Measurements from ENCODE around the gene ANKS3.

ANKS3 gene

GRCh38 chr16:4734063-4734729 is at the start of gene ANKS3, which contains the start of gene DNAAF8:
Gene ANKS3 (minus strand): TSS chr16:4734271. CDS start chr16:4730149, 4,122 bp downstream.
Gene DNAAF8 (plus strand): TSS chr16:4734537. CDS start chr16:4736515, 1,978 bp downstream.
- peak; percentile 75 for DNase-seq

DNA sequence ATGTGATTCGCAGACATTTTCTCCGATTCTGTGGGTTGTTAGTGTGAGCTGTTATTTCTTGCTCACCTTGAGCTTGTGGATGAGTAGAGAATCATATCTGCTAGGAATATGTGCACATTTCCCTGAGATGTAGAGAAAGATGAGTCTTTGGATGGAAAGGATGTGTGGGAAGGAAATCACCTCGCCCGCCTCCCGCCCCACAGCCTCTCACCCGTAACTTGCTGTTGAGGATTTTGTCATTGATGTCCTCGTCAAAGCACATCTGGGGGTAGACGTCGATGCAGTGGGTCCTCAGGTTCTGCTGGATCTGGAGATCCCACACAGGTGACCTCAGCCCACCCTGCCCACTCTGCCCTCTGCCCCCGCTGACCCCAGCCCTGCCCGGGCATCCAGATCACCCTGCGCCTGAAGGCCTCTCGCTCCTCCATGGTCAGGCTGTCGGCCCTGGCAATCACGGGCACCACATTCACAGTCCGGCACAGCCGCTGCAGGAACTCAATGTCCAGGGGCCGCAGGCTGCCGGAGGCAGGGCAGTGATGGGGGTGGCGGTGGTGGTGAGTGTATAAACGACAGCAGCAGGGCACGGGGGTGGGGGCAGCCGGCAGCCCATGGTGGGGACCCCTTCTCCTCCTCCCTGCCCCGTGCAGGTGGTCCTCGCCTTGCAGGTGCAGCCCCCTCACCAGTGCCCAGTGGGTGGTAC is 49.3 kb upstream of the ANKS3 start:
- no peak for DNase-seq

- no peak for DNase-seq
Measured at GRCh38 chr16:4780235-4780634, 46.2 kb upstream of the ANKS3 start.

DNA sequence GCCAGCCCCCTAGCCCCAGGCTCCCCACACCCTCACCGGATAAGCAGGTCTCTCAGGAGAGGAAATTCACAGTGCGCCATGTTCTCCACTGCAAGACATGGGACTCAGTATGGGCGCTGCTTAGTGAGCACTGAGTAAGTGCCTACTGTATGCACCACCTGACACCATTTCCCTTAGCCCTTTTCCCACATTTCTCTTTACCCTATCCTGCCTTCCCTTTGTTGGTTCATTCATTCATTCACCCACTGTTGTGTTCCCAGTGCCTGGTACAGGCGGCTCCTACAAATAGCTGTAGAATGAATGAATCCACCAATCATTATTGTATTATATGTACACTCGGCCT is 44.0 kb upstream of the ANKS3 start:
- DNase-seq, result no peak

GRCh38 chr16:4777339-4778049 is 43.4 kb upstream of the ANKS3 start:
- DNase-seq, result no peak

- DNase-seq, result no peak
Measured at GRCh38 chr16:4776141-4776705, 42.2 kb upstream of the ANKS3 start.

GRCh38 chr16:4775005-4775404 is 40.9 kb upstream of the ANKS3 start:
- no peak for DNase-seq

DNA sequence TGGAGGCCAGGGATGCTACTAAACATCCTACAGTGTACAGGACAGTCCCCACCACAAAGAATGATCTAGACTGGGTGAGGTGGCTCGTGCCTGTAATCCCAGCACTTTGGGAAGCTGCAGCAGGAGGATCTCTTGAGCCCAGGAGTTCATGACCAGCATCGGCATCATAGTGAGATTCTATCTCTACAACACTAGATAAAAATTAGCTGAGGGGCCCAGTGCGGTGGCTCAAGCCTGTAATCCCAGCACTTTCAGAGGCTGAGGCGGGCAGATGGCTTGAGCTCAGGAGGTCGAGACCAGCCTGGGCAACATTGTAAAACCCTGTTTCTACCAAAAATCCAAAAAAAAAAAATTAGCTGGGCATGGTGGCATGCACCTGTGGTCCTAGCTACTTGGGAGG is 38.3 kb upstream of the ANKS3 start:
- DNase-seq, result no peak

DNA sequence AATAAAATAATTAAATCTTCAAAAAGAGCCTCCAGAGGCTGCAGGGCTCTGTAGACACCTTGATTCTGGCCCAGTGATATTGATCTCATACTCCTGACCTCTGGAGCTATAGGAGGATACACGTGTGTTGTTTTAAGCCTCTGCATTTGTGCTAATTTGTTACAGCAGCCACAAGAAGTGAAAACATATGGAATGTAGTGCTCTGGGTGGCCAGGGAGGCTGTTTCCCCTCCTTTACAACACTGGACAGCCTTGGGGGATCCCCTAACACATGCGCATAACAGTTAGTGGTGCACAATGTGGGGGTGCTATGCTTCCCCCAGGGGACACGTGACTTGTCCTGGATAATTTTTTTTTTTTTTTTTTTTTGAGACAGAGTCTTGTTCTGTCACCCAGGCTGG is 37.6 kb upstream of the ANKS3 start:
- no peak for DNase-seq

DNA sequence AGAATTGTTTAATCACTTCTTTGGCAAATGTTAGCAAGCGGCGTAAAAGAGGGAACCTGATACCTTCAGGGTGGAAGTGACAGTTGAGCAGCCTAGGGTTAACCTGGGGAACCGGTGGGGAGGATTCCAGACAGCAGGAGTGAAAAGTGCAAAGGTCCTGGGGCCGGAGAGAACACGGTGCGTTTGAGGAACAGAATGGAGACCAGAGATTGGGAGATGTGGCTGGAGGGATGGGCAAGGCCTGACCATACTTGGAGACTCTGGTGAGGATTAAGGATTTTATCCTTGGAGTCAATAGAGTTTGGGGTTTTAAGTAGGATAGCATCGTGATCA is 35.2 kb upstream of the ANKS3 start:
- no peak for DNase-seq

DNA sequence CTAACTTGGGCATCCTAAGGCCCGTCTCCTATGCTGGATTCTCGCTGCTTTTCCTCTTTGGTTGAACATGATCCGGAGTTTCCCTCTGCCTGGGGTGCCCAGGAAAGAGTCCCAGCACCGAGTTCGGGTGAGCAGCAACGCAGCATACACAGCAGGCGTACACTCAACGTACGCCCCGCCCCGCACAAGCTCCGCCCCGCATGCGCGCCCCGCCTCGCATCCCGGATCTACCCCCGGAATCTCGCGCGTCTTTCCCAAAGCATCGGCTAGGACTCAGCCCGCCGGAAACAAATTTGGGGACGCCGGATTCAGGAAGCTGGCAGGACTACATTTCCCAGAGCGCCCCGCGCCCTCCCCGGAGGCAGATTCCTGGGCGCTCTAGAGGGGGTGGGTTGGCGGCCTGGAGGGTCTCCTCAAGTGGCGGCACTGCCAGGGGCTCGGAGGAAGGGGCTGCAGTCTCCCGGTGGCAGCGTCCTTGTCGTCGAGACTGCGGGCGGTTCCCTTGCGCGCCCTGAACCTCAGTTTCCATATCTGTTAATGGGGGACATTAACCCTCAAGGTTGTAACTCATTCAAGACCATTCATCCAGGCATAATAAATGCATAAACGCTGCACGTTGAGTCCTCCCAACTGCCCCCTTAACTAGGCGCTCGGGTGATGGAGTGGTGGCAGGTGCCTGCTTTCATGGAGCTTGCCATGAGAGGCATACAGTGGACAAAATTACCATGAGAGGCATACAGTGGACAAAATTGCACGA is 34.7 kb upstream of the ANKS3 start:
- peak; percentile 78 for DNase-seq

DNA sequence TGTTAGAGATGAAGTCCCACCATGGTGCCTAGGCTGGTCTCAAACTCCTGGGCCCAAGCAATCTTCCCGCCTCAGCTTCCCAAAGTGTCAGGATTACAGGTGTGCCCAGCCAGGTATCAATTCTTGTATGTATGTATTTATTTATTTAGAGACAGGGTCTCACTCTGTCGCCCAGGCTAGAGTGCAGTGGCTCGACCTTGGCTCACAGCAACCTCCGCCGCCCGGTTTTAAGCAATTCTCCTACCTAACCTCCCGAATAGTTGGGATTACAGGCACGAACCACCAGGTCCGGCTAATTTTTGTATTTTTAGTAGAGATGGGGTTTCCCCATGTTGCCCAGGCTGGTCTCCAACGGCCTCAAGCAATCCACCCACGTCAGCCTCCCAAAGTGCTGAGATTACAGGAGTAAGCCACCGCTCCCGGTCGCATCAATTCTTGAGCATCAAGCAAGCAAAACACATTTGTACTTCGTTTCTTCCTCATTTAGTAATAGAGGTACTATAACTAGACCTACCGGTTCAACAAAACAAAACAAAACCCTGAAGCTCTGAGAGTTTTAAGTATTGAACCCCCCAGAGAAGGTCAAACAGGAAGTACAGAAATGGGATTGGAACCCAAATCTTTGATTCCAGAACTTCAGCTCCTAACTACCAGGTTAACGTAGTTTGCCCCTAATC is 33.9 kb upstream of the ANKS3 start:
- no peak for DNase-seq

DNA sequence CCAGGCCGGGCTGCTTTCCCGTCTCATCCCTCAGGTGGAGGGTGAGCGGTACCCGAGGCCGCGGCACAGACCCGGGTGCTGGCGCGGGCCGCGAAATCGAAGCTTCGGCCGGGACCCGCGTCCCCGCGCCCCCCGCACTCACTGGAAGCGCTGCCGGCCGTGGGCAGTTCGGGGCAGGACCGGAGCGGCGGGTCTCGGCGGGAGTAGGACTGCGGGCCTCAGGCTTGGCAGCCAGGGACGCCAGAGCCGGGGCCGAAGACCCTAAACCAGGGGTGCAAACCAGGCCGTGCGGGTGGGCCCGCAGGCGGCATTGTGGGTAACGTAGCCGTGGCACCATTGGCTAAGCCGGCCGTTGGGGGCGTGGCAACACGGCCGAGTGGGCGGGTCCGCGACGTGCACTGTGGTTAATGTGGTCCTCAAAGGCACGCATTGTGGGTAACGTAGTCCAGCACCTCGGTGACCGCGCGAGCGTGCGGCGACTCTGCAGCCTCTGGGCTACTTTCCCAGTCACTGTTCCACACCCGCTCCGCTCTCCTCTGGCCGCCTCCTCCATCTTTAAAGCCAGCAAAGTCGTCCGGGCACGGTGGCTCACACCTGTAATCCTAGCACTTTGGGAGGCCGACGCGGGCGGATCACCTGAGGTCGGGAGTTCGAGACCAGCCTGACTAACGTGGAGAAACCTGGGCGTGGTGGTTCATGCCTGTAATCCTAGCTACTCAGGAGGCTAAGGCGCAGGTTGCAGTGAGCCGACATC is 33.0 kb upstream of the ANKS3 start, which contains the start of gene ZNF500:
Gene ZNF500, minus strand, starts transcription at position 288 of the 754 bp plus-strand sequence. CDS start 1,184 bp downstream, outside the sequence.
- DNase-seq, result peak; percentile 97

- DNase-seq, result no peak
Measured at GRCh38 chr16:4765511-4766474, 31.7 kb upstream of the ANKS3 start.

- no peak for DNase-seq
Measured at GRCh38 chr16:4763791-4764190, 29.7 kb upstream of the ANKS3 start.

DNA sequence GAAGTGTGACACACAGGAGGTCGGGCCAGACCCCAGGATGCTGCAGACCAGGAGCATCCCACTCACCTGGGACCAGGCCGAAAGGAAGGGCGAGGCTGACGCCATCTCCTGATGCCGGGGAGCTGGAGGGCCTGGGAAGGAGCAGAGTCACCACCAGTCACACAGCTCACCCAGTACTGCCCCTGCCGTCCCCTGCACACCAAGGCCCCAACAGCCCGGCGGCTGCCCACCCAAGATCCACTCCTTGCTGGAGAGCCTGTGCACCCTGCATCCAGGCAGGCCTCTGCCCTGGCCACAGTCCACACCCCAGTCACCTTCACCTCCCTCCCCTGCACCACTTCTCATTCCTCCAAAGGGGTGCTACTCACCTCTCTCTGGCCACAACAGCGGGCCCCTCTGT is 28.1 kb upstream of the ANKS3 start:
- DNase-seq, result no peak

DNA sequence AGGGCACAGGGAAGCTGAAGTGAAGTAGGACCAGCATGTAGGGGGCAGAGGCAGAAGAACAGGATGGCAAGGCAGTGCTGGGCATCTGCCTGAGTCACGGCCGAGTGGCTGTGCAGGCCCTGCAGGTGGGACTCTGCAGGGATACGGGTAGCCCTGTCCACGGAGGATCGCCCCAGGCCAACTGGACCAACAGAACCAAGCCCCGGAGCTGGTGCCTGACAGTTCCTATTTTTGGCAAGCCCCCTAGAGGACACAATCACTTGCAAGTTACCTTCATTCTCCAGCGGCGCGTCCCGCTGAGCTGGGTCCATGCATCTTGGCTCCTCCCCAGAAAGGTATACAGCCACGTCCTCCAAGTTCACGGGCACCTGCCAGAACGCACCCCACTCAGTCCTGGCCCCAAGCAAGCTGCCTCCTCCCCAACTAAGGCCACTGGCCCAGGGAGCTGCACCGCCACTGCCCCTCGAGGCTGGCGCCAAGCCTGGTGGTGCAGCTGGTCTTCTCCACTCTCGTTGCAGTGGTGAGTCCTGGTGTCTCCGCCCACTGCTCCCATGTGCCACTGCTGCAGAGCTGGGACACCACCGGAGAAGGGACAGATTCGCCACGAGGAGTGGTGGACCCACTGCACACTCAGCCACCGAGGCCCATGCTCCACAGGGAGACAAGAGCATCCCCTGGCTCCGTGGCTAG is 26.3 kb upstream of the ANKS3 start:
- no peak for DNase-seq

DNA sequence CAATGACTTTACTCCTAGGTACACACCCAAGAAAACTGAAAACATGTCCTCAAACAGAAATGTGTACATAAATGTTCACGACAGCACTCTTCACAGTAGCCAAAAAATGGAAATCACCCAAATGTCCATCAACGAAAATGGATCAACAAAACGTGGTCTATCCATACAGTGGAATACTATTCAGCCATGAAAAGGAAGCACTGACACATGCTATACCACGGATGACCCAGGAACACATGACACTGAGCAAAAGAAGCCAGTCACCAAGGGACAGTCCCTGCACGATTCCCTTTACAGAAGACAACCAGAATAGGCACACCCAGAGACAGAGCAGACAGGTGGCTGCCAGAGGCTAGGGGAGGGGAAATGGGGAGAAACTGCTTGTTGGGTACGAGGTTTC is 21.6 kb upstream of the ANKS3 start:
- DNase-seq, result no peak

- DNase-seq, result no peak
Measured at GRCh38 chr16:4754865-4755264, 20.8 kb upstream of the ANKS3 start.

DNA sequence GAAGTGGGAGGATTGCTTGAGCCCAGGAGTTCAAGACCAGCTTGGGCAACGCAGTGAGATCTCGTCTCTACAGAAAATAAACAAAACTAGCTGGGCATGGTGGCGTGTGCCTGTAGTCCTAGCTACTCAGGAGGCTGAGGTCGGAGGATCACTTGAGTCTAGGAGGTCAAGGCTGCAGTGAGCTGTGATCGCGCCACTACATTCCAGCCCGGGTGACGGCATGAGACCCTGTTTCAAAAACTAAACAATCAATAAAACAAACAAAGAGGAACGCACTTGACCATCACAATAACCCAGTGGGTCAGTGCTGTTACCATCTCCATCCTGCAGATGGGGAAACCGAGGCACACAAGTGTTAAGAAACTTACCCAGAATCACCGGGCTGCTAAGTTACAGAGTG is 19.2 kb upstream of the ANKS3 start:
- no peak for DNase-seq

Measured in activated gamma-delta T cell treated with Interleukin-2 at 50 U/mL for 16 hours (primary cell).